ENCODE measurements around the gene ADAMTS3.

The ADAMTS3 gene

GRCh38 chr4:72387959-72388358 lies 181.1 kb downstream of the ADAMTS3 start:
- TF ChIP-seq POLR2A (IDR thresholded peaks at IDR 0.05; ENCODE audit: low read length): no peak
- no peak for TF ChIP-seq GATA1 (IDR thresholded peaks at IDR 0.05; ENCODE audit: low read depth, low read length)
- DNase-seq: no peak

GRCh38 chr4:72383439-72383838 lies 185.6 kb downstream of the ADAMTS3 start:
- TF ChIP-seq GATA1 (IDR thresholded peaks at IDR 0.05; ENCODE audit: low read depth, low read length) (no peak), POLR2A (IDR thresholded peaks at IDR 0.05; ENCODE audit: low read length) (no peak)
- DNase-seq: no peak

- DNase-seq: no peak
- no peak for TF ChIP-seq GATA1 (IDR thresholded peaks at IDR 0.05; ENCODE audit: low read depth, low read length)
- TF ChIP-seq POLR2A (IDR thresholded peaks at IDR 0.05; ENCODE audit: low read length): no peak
Measured at GRCh38 chr4:72378901-72379300, 190.1 kb downstream of the ADAMTS3 start.

DNA sequence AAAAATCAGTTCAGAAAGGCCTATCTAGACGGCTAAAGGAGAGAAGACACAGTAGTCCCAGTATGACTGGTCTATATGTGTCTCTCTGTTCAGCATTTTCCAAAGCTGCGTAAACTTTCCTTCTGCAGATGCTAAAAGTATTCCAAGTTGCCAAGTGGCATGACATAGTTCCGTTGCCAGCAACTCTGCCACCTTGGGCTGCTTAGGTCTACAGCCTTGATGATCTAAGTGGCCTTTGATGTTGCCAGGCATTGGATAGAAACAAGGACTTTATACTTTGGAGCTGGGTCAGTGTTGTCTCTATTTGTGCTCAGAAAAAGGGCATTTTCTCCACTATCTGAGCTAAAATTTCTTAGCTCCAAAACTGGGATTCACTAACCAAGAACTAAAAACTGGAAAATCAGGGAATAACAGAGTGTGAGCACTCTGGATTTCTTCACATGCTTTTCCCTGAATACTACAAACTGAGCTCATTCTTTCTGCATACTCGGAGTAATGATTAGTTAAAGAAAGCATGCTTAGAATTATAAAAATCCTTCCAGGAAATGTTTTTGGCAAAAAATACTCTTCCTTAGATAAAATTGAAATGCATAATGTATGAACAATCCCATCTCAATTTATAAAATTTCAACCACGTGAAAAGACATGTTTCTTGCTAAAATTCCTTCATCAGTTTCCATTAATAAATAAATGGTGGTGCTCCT lies 191.4 kb downstream of the ADAMTS3 start:
- DNase-seq: no peak
- no peak for TF ChIP-seq GATA1 (IDR thresholded peaks at IDR 0.05; ENCODE audit: low read depth, low read length)
- TF ChIP-seq POLR2A (IDR thresholded peaks at IDR 0.05; ENCODE audit: low read length): no peak

DNA sequence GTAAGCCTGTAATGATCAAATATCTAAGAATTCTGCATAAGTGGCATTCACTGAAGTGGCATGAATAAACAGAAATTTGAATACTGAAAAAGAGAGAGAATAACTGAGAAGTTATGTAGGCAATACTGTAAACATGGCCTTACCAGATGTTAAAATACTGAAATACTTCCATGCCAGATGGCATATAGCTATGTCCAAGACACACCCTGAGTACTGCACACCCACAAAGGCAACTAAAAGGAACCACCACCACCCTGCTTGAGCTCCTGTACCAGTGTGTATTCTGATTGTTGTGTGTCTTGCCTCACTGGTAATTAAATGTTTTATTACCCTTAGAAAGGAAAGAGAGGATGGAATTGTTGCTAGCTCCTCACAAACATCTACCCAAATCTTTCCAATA lies 192.1 kb downstream of the ADAMTS3 start:
- DNase-seq: no peak
- TF ChIP-seq GATA1 (IDR thresholded peaks at IDR 0.05; ENCODE audit: low read depth, low read length): no peak

- no peak for TF ChIP-seq POLR2A (IDR thresholded peaks at IDR 0.05; ENCODE audit: low read length)
- no peak for TF ChIP-seq GATA1 (IDR thresholded peaks at IDR 0.05; ENCODE audit: low read depth, low read length)
- DNase-seq: peak; percentile 2 to 50
Measured at GRCh38 chr4:72375073-72375736, 193.8 kb downstream of the ADAMTS3 start.

DNA sequence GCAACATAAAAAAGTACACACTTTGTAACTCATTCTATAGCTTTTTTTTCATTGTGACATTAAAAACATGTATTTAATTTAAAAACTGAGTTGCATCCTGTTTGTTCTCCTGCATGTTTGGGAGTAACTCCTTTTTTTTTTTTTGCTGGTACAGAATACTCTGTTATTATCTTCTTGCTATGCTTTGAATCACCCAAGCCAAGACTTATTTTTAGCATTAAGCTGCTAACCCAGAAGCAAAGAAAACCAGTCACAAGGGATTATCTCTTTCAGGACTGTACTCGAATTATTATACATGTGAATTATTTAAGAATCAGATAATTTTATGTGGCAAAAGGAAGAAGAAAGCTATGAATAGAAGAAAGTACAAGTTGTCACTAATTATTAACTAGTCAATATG lies 194.9 kb downstream of the ADAMTS3 start:
- TF ChIP-seq POLR2A (IDR thresholded peaks at IDR 0.05; ENCODE audit: low read length): no peak
- no peak for DNase-seq

- DNase-seq: no peak
- no peak for TF ChIP-seq POLR2A (IDR thresholded peaks at IDR 0.05; ENCODE audit: low read length)
- no peak for TF ChIP-seq GATA1 (IDR thresholded peaks at IDR 0.05; ENCODE audit: low read depth, low read length)
Measured at GRCh38 chr4:72366601-72367000, 202.4 kb downstream of the ADAMTS3 start.

- no peak for DNase-seq
Measured at GRCh38 chr4:72365981-72366380, 203.0 kb downstream of the ADAMTS3 start.

DNA sequence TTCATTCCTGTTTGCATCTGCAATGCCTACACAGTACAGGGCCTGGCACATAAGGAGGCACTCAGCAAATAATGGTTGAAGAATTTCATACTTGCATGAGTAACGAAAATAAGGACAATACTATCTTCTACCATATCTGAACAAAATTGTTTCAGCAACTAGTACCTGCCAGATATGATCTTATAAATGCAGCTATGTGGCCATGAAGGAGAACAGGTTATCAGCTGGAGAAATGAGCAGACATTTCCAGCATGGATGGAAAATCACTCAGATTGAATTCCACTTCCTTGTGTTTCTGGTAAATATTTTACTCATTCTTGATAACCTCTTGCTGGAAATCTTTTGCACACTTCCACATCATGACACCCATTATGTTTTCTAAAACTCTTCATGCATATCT lies 204.0 kb downstream of the ADAMTS3 start:
- TF ChIP-seq POLR2A (IDR thresholded peaks at IDR 0.05; ENCODE audit: low read length): no peak
- no peak for TF ChIP-seq GATA1 (IDR thresholded peaks at IDR 0.05; ENCODE audit: low read depth, low read length)
- no peak for DNase-seq

More at GRCh38 chr4:72365981-72366380, 203.0 kb downstream of the ADAMTS3 start:
- TF ChIP-seq GATA1 (IDR thresholded peaks at IDR 0.05; ENCODE audit: low read depth, low read length) (no peak), POLR2A (IDR thresholded peaks at IDR 0.05; ENCODE audit: low read length) (no peak)

DNA sequence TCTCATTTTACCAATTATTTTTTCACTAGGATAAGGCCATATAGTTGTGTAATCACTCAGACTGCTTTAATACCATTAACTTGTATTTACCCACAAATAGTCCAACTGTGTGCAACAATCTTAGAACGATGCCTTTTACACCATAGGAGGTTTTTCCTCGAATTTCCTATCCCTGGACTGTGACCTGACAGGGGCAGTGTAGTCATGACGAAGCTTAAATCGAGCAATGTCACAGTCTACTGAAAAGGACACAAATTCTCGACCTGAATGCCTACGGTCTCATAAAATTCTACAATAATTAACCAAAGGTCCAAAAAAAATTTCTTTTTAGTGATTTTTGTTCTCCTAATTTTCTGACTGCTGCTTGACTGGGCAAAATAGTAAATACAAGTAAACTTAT lies 208.9 kb downstream of the ADAMTS3 start:
- TF ChIP-seq POLR2A (IDR thresholded peaks at IDR 0.05; ENCODE audit: low read length) (no peak), GATA1 (IDR thresholded peaks at IDR 0.05; ENCODE audit: low read depth, low read length) (no peak)
- DNase-seq: no peak

GRCh38 chr4:72358483-72358882 lies 210.5 kb downstream of the ADAMTS3 start:
- DNase-seq: no peak
- TF ChIP-seq POLR2A (IDR thresholded peaks at IDR 0.05; ENCODE audit: low read length): no peak

DNA sequence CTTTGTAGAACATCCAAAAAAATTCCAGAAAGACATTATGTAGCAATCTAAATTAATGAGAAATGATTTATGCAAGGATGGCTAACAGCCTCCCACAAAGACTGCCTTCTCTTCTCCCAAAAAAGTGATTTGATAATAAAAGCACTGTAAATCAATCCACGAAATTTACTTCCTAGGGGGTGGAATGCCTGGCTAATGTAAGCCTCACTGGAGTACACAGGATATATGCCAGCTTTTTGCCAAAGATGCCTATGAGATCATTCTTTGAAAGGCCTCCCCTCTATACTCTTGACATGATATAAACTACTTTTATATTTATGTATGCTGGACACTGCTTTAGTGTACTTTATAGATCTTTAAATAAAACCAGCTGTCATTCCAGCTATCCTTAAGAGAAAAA lies 211.1 kb downstream of the ADAMTS3 start:
- DNase-seq: no peak
- TF ChIP-seq POLR2A (IDR thresholded peaks at IDR 0.05; ENCODE audit: low read length): no peak
- no peak for TF ChIP-seq GATA1 (IDR thresholded peaks at IDR 0.05; ENCODE audit: low read depth, low read length)

- DNase-seq: no peak
- no peak for TF ChIP-seq GATA1 (IDR thresholded peaks at IDR 0.05; ENCODE audit: low read depth, low read length)
- TF ChIP-seq POLR2A (IDR thresholded peaks at IDR 0.05; ENCODE audit: low read length): no peak
Measured at GRCh38 chr4:72352711-72353110, 216.3 kb downstream of the ADAMTS3 start.

- TF ChIP-seq POLR2A (IDR thresholded peaks at IDR 0.05; ENCODE audit: low read length) (no peak), GATA1 (IDR thresholded peaks at IDR 0.05; ENCODE audit: low read depth, low read length) (no peak)
- no peak for DNase-seq
Measured at GRCh38 chr4:72351521-72351920, 217.5 kb downstream of the ADAMTS3 start.

All from erythroblast (primary cell).